ENCODE data around the gene B4GALNT3.

DNA sequence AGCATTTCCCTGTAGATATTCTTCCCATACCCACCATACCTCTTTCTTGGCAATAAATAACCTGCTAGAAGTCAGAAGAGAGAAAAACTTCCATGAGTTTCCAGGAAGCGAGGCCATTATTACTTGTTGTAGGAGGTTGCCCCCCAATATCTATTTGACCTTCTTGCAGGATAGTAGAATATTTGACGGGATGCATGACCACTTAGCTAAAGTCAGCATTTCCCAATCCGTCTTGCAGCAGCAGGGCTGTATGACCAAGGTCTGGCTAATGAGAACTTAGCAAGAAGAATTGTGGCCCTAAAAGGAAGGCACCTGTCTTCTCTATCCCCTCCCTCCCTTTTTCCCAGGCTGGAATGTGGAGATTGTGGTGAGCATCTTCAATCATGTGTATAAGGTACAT, 152.0 kb downstream of the B4GALNT3 start:
- TF ChIP-seq POLR2A (IDR thresholded peaks at IDR 0.05; ENCODE audit: low read depth, low read length) (no peak), POLR2AphosphoS5 (IDR thresholded peaks at IDR 0.05; ENCODE audit: low read depth, low read length) (no peak), TAF1 (IDR thresholded peaks at IDR 0.05; ENCODE audit: borderline replicate concordance, low read depth, low read length) (no peak)

Data from GM12892 (cell line).